ENCODE measurements around the gene CBFA2T3.
A peak's percentile ranks its signal among the peaks of the same experiment; 100 is the strongest.

CBFA2T3 gene

DNA sequence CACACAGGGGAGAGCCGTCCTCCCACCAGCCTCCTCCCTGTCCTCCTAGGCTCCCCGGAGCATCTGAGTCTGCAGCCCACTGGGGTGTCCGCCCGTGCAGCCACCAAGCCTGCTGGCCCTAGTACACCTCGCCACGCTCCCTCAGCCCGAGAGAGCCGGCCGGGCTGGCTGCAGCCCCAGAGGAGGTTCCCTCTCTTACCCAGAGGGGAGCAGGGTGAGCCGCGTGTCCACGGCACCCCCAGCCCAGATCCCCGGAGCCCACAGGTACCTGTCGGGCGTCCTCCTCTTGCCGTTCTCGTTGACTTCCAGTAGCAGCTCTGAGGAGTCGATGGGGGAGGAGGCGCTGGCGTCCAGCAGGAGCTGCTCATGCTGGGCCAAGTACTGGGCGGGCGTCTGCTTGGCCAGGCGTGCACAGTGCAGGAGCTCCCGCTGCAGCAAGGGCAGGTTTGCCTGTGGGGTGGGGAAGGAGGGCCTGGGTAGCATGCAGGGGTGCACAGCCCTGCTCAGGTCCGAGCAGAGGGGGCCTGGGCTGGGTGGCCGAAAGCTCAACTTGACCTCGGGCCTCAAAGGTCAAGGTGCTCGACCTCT, 91.2 kb downstream of the CBFA2T3 start:
- no peak for DNase-seq

GRCh38 chr16:88884569-88885271, 92.3 kb downstream of the CBFA2T3 start:
- no peak for DNase-seq

- DNase-seq = no peak
These were observed 93.1 kb downstream of the CBFA2T3 start for GRCh38 chr16:88883946-88884345.

- no peak for DNase-seq
These were observed 93.7 kb downstream of the CBFA2T3 start for GRCh38 chr16:88883117-88883895.

DNA sequence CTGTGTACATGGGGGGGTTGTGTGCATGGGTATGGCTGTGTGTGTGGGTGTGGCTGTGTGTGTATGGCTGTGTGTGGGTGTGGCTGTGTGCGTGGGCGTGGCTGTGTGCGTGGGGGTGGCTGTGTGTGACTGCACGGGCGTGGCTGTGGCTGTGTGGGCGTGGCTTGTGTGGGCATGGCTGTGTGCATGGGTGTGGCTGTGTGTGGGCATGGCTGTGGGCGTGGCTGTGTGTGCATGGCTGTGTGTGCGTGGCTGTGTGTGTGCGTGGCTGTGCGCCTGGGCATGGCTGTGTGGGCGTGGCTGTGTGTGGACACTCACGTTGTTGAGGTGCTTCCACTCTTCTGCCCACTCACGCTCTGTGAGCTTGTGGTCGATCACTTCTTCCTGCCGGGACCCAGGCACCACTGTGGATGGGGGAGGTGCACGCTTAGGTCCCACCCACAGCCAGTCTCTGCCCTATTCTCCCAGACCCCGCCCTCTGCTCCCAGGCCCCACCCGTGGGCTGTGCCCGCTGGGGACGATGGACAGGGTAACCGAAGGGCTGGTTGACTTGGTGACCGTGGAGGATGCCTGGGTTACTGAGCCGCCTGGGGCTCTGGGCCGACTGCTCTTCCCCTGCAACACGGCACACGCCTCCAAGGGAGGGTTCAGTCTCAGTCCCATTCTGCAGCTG, 94.5 kb downstream of the CBFA2T3 start:
- peak in 1 of 2 experiments; percentile 44 for DNase-seq

DNA sequence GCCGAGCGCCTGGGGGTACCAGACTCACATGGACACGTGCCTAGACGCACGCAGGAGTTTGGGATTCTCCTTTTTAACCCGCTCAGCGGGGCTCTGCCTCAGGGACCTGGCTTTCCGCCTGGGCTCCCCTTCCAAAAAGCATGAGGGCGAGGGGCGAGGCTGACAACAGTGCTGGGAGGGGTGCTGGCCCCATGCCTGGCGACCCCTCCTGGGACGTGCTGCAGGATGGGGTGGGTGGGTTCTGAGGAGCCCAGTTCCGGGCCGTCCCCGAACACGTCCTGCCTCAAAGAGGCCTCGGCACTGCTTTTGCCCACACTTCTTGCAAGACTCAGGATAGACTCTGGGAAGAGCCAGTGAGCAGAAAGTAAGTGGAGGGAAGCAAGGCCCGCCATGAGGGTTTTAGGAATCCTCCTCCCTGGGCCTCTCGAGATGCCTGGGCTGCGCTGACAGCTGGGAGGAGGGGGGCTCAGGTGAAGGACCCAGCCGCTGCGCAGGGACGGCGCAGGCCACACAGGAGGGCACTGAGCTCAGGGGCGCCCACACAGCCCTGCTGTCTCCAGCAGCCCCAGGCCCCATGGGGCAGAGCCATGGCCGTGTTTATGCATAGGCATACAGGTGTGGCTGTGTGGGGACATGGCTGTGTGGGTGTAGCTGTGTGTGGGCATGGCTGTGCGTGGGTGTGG, 95.2 kb downstream of the CBFA2T3 start:
- DNase-seq = no peak

GRCh38 chr16:88881007-88881615, 95.9 kb downstream of the CBFA2T3 start:
- no peak for DNase-seq

GRCh38 chr16:88880226-88881006, 96.6 kb downstream of the CBFA2T3 start:
- DNase-seq = no peak

DNA sequence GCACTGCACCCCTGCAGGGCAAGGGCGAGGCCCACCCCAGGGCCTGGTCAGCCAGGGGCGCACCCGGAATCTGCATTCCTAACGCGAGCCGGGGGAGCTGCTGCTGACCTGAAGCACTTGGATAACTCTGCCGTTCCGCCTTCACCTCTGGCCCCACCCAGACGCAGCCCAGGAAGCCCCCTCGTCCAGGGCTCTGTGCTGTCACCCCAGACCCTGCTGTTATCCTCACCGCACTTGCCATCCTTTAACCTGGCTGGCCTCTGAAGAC, 97.3 kb downstream of the CBFA2T3 start:
- DNase-seq = no peak

- no peak for DNase-seq
These were observed 97.8 kb downstream of the CBFA2T3 start for GRCh38 chr16:88878967-88879787.

GRCh38 chr16:88878356-88878755, 98.7 kb downstream of the CBFA2T3 start:
- DNase-seq = no peak

DNA sequence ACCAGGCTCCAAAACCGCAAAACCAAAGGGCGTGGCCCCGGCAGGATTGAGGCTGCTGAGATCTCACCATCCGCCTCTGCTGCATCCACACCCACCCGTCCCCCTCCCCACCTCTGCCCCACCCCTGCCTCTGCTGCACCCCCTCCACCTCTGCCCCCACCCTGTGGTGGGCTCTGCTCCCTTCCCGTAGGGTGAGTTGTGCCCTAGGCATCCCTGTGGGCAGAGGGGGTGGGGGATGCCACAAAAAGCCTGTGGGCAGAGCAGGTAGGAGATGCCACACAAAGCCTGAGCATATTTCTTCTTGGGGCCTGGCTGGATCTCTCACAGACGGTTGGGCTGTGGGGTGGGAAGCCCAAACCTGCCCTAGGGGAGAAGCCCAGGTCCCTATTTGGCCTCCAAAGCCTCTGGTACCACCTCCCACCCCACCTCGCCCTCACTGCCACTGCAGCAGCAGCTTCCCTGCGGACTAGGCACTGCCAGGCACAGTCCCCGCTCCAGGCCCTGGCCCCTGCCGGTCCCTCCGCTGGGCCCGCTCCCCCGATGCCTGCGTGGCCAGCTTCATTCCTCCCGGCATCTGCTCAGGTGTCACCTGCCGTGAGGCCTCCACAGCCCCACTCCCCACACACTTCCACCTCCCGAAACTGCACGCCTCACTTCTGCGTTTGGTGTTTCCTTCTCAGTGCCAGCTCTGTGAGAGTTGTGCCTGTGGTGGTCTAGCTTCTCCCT, 99.3 kb downstream of the CBFA2T3 start:
- no peak for DNase-seq

DNA sequence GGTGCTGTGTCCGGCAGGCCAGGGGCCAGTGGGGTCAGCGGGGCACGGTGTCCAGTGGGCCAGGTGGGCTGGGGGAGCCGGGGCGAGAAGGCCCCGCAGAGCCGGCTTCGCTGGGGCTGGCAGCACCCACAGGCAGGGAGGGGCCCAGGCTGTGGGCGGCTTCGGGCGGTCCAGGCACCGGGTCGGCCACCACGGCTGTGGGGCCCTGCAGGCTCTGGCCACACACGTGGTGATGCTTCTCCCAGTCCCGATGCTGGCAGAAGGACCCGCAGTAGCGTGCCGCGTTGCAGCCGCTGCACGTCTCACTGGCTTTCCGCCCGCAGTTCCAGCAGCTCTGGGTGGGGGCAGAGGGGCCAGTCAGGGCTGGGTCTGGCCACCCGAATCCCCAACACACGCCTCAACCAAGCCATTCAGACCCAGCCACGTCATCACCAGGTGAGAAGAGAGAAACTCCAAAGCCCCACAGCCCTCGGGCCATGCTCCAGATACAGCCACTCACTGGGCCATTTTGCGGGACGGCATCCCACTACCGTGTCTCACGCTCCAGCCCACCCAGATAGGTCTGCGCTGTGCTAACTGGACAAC, 100.0 kb downstream of the CBFA2T3 start:
- DNase-seq = no peak

- DNase-seq = no peak
These were observed 101.2 kb downstream of the CBFA2T3 start for GRCh38 chr16:88875703-88876234.

- DNase-seq = no peak
These were observed 101.9 kb downstream of the CBFA2T3 start for GRCh38 chr16:88874938-88875599.

- DNase-seq = no peak
These were observed 104.2 kb downstream of the CBFA2T3 start for GRCh38 chr16:88872650-88873331.

DNA sequence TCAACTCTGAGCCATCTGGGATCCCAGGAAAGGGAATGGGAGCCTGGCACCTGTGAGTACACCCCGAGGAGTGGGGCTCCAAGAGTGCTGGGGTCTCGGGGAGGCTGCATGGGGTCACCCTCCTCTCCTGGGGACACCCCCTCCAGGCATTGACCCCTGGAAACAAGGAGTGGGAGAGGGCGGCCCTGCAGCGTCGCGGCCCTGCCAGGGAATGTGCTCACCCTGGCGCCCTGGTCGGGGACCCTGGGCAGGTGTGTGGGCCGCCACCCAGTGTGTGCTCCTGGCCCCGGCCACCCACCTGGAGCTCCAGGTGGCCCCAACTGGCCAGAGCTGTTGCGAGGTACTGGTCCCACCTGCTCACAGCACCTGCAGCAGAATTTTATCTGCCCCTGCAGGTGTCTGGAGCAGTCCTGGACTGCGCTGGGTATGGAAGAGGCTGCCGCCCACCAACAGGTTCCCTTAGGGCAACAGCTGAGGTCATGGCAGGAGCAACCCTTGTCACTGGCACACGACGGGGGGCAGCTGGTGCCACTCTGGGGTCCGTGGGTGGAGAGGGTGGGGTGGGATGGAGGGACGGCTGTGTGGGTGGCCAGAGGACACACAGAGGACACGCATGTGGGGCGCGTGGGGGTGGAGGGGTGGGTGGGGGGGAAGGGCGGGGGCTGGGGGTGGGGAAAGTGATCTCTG, 105.1 kb downstream of the CBFA2T3 start:
- DNase-seq = no peak

DNA sequence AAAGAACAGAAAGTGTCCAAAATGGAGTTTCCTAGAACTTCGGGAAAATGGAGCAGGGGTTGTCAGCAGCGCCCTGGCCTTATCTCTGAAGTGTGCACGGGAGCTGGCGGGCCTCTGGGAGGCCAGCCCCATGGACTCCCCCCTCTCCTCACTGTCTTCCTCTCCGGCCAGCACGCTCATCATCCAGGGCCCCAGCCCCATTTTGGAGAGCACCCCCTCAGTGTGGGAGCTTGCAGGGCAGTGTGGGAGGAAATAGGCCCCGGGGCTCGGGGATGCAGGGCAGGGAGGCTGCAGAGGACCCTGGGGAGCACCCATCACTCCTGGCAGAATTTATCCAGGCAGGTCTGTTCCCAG, 105.7 kb downstream of the CBFA2T3 start:
- DNase-seq = no peak
